ENCODE data around the gene TMEM147.

DNA sequence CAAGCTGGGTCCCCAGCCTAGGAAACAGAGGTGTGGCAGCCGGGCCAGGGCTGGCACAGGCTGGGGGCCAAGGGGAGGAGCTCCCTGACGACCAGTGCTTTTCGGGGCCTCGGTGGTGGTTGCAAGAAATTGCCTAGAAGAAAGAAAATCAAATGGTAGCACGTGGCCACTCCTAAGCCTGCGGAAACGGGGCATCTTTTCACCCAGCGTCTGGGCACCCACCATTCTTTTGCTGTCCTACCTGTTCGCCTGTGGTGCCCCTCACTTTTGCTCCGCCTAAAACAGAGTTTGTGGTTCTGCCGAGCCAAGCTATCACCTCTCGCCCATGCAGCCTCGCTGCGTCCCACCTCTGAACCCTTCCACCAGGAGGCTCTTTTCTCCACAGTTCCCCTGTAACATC, 48.0 kb upstream of the TMEM147 start:
- TF ChIP-seq CTCF (IDR thresholded peaks at IDR 0.05; ENCODE audit: insufficient read depth, low read length, poor library complexity, severe bottlenecking) (no peak), EZH2phosphoT487 (conservative IDR thresholded peaks at IDR 0.05; ENCODE audit: low read length) (no peak)
